Vagina (tissue), 2 donors: ENCODE data around the gene DPYSL3. TPM values are rescaled to one million over a fixed set of nuclear protein-coding genes. Genes with fewer than 3 reads are reported as not detected.

ENCODE experiments used
- DNase-seq, 2 donors: peaks; one replicate each; pipeline ENCODE4 v3.0.0-alpha.2; 2017; ENCODE audit errors: extremely low spot score in 2 of 2
- H3K27ac ChIP-seq: fragments of 200-600 bp; sonication (generic); one replicate; pipeline ENCODE4 v1.5.1; 2019
- H3K27me3 ChIP-seq: fragments of 200-600 bp; sonication (generic); one replicate; pipeline ENCODE4 v1.5.1; 2019
- H3K36me3 ChIP-seq, 2 donors: fragments of 200-600 bp; sonication (generic); one replicate each; pipeline ENCODE4 v1.5.1; 2017 to 2019
- H3K4me1 ChIP-seq: fragments of 200-600 bp; sonication (generic); one replicate; pipeline ENCODE4 v1.5.1; 2019
- H3K4me3 ChIP-seq, 2 donors: fragments of 200-600 bp; sonication (generic); 1 replicate in 1 of 2; 2 replicates in 1 of 2; pipeline ENCODE4 v1.5.1; 2016 to 2019
- H3K9me3 ChIP-seq: fragments of 200-600 bp; sonication (generic); one replicate; pipeline ENCODE4 v1.5.1; 2019
- POLR2A ChIP-seq, 2 donors: fragments of 450-650 bp; IDR thresholded peaks; one replicate each; pipeline ENCODE4 v1.6.1; 2017; ENCODE audit warnings: antibody characterized with exemption in 2 of 2, mild to moderate bottlenecking in 2 of 2, moderate library complexity in 2 of 2
- POLR2AphosphoS5 ChIP-seq, 2 donors: sonication (generic); formaldehyde crosslinking; IDR thresholded peaks; one replicate each; pipeline ENCODE4 v1.9.0; 2017; ENCODE audit warnings: antibody characterized with exemption in 2 of 2, mild to moderate bottlenecking in 2 of 2, low read depth in 1 of 2; ENCODE audit not compliant: insufficient read depth in 1 of 2
- intact Hi-C: fragments of 100-400 bp; cut with DNase I; formaldehyde crosslinking; loops from one replicate; pipeline ENCODE4 v1.15.1; 2023
- total RNA-seq: library from RNA; depleted of rRNA; stranded (reverse); fragments of >200 nt; gene quantifications from one replicate; pipeline ENCODE4 v1.2.3, GENCODE V29; 2016
- TF ChIP-seq, protein P1 (sequence below), 3 experiments: fragments of 450-650 bp in 2 of 3; fragments of 200-600 bp in 1 of 3; sonication (generic) in 1 of 3; IDR thresholded peaks; one replicate each; pipeline ENCODE4 v1.5.1; 2017 to 2019; ENCODE audit warnings: antibody characterized with exemption in 3 of 3, mild to moderate bottlenecking in 2 of 3, moderate library complexity in 2 of 3

The DPYSL3 gene
- 68.5 TPM for total RNA-seq

DNA sequence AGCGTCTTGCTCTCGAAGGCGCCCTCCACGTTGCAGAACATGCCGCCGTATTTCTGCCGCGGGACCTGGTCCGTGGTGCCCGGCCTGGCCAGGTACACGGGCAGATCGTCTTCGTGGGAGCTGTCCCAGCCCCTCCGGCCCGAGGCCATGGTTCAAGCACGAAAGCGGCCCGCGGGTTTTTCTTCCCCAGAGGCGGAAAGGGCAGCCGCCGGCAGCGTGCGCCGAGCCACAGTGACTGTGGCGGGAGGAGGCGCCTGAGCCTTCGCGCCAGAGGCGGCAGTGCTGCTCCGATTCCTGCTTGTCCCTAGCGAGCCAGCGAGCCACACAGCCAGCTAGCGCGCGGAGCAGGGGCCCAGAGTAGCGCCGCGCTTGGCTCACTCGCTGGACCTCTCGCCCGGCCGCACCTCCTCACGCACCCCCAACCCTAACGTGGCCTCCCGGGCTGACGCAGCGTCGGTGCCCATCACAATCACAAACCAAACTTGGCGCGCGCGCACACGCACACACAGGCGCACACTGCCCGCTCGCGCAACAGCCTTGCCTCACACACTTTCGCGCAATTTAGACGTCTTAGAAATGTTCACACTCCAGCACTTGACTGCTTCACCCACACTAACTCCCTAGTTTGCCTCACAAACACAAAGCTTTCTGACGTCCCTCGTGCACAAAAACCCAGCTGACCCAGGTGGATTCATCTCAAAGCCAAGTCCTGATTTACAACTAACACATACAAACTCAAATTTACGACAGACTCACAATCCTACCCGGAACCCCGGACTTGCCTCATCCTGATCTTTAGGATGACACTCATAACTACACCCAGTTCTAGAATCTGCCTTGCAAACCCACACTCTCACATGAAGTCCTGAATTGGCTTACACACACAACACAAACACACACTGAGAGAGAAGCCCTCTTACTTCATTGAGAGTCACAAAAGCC lies at the start of gene DPYSL3:
Gene DPYSL3 (minus strand): TSS at position 359 of the 942 bp plus-strand sequence. CDS start 210 bp downstream, at position 149.
- H3K27ac ChIP-seq = peak within 1 kb of the TSS; percentile 95
- no peaks in the 10 kb centered on the region for H3K27me3 ChIP-seq
- H3K4me1 ChIP-seq = peaks cover 7% of the 10 kb centered on the region
- peak in 1 of 2 donors; percentile 68 for TF ChIP-seq POLR2A (IDR thresholded peaks at IDR 0.05)
- TF ChIP-seq POLR2AphosphoS5 (IDR thresholded peaks at IDR 0.05; ENCODE audit: insufficient read depth in 1 of 2, low read depth in 1 of 2) = peak in 1 of 2 donors; percentile 81
- TF ChIP-seq, protein P1, sequence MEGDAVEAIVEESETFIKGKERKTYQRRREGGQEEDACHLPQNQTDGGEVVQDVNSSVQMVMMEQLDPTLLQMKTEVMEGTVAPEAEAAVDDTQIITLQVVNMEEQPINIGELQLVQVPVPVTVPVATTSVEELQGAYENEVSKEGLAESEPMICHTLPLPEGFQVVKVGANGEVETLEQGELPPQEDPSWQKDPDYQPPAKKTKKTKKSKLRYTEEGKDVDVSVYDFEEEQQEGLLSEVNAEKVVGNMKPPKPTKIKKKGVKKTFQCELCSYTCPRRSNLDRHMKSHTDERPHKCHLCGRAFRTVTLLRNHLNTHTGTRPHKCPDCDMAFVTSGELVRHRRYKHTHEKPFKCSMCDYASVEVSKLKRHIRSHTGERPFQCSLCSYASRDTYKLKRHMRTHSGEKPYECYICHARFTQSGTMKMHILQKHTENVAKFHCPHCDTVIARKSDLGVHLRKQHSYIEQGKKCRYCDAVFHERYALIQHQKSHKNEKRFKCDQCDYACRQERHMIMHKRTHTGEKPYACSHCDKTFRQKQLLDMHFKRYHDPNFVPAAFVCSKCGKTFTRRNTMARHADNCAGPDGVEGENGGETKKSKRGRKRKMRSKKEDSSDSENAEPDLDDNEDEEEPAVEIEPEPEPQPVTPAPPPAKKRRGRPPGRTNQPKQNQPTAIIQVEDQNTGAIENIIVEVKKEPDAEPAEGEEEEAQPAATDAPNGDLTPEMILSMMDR (IDR thresholded peaks at IDR 0.05) = no peak
- intact Hi-C loops = no loop called here
- H3K36me3 ChIP-seq = no peaks in the 10 kb centered on the region
- DNase-seq = no peak
- H3K9me3 ChIP-seq = no peaks in the 10 kb centered on the region
- peak within 1 kb of the TSS; percentile 49 to 73 for H3K4me3 ChIP-seq

DNA sequence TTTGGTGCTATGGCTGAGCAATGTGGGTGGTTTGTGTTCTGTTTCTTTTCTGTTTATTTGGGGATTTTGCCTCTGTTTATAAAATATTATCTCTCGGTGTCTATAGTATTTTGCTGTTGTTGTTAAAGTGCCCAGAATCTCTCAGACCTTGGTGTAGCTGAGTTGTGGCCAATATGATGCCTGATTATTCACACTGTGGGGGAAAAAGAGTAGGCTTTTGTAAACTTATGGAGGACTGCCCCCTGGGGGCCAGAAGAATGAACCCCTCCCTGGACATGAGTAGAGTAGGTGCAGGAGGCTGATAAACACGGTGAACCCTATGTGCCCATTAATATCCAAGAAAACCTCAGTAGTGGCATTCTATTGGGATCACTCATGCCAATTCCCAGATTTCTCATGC lies 49.0 kb upstream of the DPYSL3 start:
- H3K27ac ChIP-seq = no peak overlapping the region
- DNase-seq = no peak
- H3K27me3 ChIP-seq = no peaks in the 10 kb centered on the region
- no peak for TF ChIP-seq POLR2AphosphoS5 (IDR thresholded peaks at IDR 0.05; ENCODE audit: insufficient read depth in 1 of 2, low read depth in 1 of 2)
- no peak for TF ChIP-seq POLR2A (IDR thresholded peaks at IDR 0.05)
- TF ChIP-seq, protein P1 (IDR thresholded peaks at IDR 0.05) = peak; percentile 42 to 65 (median 53)
- intact Hi-C loops = loop anchor here (2.0 kb wide), 1 partner anchor 104 kb away; no protein-coding TSS in a partner anchor
- H3K4me3 ChIP-seq = no peak overlapping the region
- H3K36me3 ChIP-seq = no peaks in the 10 kb centered on the region
- peaks cover 14% of the 10 kb centered on the region for H3K4me1 ChIP-seq
- no peaks in the 10 kb centered on the region for H3K9me3 ChIP-seq

DNA sequence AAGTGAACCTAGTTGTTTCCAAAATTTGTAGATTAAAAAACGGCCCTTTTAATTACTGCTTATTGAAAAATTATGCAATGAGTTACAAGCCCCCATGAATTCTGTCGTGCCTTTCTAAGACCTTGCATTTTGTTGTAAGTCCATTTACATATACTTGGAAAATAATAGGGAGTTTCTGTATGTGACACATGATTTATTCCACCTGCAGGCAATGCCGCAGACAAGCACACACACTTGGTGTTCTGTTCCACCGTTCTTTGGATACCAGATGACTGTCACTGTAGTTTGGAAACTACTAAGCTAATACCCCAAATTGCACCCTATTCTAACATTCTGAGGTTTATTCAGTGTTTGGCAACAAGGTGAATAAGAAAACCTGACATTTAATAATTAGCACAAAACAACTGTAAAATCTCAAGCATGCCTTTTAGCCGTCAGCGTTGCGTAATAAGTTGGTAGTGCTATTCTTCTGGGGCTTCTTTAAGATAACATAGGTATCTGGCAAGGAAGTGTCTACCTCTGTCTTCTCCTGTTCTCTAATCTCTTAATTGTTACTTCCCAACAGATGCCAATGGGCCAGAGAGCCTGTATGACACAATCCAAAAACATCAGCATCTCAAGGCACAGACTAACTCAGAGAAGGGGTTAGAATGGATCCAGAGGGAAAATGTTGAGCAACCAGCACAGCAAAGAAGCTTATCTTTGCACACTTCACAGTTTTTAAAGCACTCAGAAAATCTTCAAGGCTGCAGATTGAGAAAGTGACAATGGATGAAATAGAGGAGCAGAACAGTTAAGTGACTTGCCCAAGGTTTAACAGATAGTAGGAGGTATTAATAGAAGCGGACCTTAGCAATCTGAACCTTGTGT lies 48.2 kb upstream of the DPYSL3 start:
- no peak overlapping the region for H3K27ac ChIP-seq
- peaks cover 19% of the 10 kb centered on the region for H3K4me1 ChIP-seq
- intact Hi-C loops = loop anchor here (2.0 kb wide), 1 partner anchor 103 kb away; no protein-coding TSS in a partner anchor
- no peaks in the 10 kb centered on the region for H3K27me3 ChIP-seq
- no peaks in the 10 kb centered on the region for H3K9me3 ChIP-seq
- no peak for DNase-seq
- no peak overlapping the region for H3K4me3 ChIP-seq
- no peaks in the 10 kb centered on the region for H3K36me3 ChIP-seq
- no peak for TF ChIP-seq POLR2A (IDR thresholded peaks at IDR 0.05)
- no peak for TF ChIP-seq POLR2AphosphoS5 (IDR thresholded peaks at IDR 0.05; ENCODE audit: insufficient read depth in 1 of 2, low read depth in 1 of 2)
- TF ChIP-seq, protein P1 (IDR thresholded peaks at IDR 0.05) = no peak

DNA sequence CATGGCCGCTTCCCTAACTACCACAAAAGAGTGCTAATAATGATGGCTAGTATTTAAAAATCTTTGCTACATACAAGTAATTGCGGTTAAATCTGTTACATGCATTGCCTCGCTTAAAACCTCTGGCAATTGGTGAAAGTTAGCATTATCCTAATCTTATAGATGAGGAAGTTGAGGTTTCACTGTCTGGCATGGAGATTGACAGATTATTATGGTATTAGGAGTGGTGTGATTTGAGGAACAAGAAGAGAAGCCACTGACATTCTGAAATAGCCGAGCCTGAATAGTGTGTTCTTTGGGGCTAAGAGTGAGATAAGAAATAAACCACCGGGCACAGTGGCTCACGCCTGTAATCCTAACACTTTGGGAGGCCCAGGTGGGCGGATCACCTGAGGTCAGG lies 45.3 kb upstream of the DPYSL3 start:
- H3K27ac ChIP-seq = peak overlapping the region; percentile 77
- peaks cover 19% of the 10 kb centered on the region for H3K4me1 ChIP-seq
- TF ChIP-seq POLR2A (IDR thresholded peaks at IDR 0.05) = no peak
- no peak for TF ChIP-seq POLR2AphosphoS5 (IDR thresholded peaks at IDR 0.05; ENCODE audit: insufficient read depth in 1 of 2, low read depth in 1 of 2)
- TF ChIP-seq, protein P1 (IDR thresholded peaks at IDR 0.05) = no peak
- H3K4me3 ChIP-seq = no peak overlapping the region
- no peaks in the 10 kb centered on the region for H3K36me3 ChIP-seq
- no peaks in the 10 kb centered on the region for H3K9me3 ChIP-seq
- no peaks in the 10 kb centered on the region for H3K27me3 ChIP-seq
- intact Hi-C loops = no loop called here
- DNase-seq = no peak
